Thoracic aorta (tissue), 2 donors: ENCODE measurements around the gene RRP36. TPM values are rescaled to one million over a fixed set of nuclear protein-coding genes. Genes with fewer than 3 reads are reported as not detected.
"Not testable (repeated sequence)": the region's sequence is repeated elsewhere in the genome, so short reads cannot be mapped to it uniquely, and the experiment has no call there.

Experiments used
- ATAC-seq: fragments of 150-250 bp; one replicate; pipeline ENCODE4 v1.8.0; 2017; ENCODE audit warnings: low read depth; ENCODE audit not compliant: insufficient number of reproducible peaks, low FRiP score
- DNase-seq: peaks from one replicate; pipeline ENCODE4 v3.0.0-alpha.2; 2020; ENCODE audit warnings: low spot score
- H3K27ac ChIP-seq, 2 donors: fragments of 200-600 bp; sonication (generic); 1 replicate in 1 of 2; 2 replicates in 1 of 2; pipeline ENCODE4 v1.5.1; 2016; ENCODE audit warnings: mild to moderate bottlenecking in 2 of 2, moderate library complexity in 2 of 2
- H3K27me3 ChIP-seq: fragments of 200-600 bp; sonication (generic); replicated peaks from 2 replicates; pipeline ENCODE4 v1.6.0; 2016; ENCODE audit warnings: mild to moderate bottlenecking; ENCODE audit not compliant: insufficient read depth
- H3K36me3 ChIP-seq: fragments of 200-600 bp; sonication (generic); one replicate; pipeline ENCODE4 v1.5.1; 2016
- H3K4me1 ChIP-seq, 2 donors: fragments of 200-600 bp; sonication (generic); 1 replicate in 1 of 2; 2 replicates in 1 of 2; pipeline versions ENCODE4 v1.5.1 to v1.6.0; 2016; ENCODE audit warnings: low read depth in 2 of 2, mild to moderate bottlenecking in 1 of 2; ENCODE audit not compliant: control insufficient read depth in 1 of 2
- H3K4me3 ChIP-seq: fragments of 200-600 bp; sonication (generic); 2 replicates; pipeline ENCODE4 v1.5.1; 2016; ENCODE audit warnings: mild to moderate bottlenecking
- H3K9me3 ChIP-seq: fragments of 200-600 bp; sonication (generic); 2 replicates; pipeline ENCODE4 v1.5.1; 2016
- total RNA-seq, 2 donors: library from RNA; depleted of rRNA; stranded (reverse); fragments of >200 nt; gene quantifications; one replicate each; pipeline versions ENCODE4 v1.1.0 to v1.2.3, GENCODE V29; 2016
- TF ChIP-seq, protein P1 (sequence below): fragments of 200-600 bp; sonication (generic); IDR thresholded peaks from one replicate; pipeline ENCODE4 v1.5.1; 2019; ENCODE audit warnings: antibody characterized with exemption

Gene RRP36
- total RNA-seq, 2 donors from 2014 or later = 61.6 to 76.2 TPM

DNA sequence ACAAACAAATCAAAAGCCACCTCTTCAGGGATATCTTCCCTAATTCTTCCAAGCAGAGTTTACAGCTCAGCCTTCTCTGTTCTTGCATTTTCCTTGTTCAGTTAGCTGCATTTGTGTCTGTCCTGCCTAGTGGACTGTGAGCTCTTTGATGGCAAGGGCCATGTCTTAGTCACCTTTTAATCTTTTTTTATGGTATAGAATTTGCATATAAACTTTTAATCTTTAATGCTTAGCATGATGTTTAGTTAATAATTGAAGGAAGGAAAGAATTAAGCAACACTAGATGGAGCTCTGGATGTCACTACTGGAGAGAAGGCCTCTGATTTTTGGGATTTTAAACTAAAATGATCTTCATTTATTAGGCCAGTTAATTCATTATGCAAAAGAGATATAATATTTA is 24.9 kb upstream of the RRP36 start:
- ATAC-seq (no peak), DNase-seq (no peak)
- Histone ChIP-seq H3K9me3 (no peaks in the 10 kb centered on the region), H3K27me3 (no peaks in the 10 kb centered on the region), H3K4me3 (no peak overlapping the region), H3K36me3 (peaks cover 3% of the 10 kb centered on the region), H3K4me1 (no peaks in the 10 kb centered on the region), H3K27ac (no peak overlapping the region)
- TF ChIP-seq, protein P1, sequence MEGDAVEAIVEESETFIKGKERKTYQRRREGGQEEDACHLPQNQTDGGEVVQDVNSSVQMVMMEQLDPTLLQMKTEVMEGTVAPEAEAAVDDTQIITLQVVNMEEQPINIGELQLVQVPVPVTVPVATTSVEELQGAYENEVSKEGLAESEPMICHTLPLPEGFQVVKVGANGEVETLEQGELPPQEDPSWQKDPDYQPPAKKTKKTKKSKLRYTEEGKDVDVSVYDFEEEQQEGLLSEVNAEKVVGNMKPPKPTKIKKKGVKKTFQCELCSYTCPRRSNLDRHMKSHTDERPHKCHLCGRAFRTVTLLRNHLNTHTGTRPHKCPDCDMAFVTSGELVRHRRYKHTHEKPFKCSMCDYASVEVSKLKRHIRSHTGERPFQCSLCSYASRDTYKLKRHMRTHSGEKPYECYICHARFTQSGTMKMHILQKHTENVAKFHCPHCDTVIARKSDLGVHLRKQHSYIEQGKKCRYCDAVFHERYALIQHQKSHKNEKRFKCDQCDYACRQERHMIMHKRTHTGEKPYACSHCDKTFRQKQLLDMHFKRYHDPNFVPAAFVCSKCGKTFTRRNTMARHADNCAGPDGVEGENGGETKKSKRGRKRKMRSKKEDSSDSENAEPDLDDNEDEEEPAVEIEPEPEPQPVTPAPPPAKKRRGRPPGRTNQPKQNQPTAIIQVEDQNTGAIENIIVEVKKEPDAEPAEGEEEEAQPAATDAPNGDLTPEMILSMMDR = no peak

DNA sequence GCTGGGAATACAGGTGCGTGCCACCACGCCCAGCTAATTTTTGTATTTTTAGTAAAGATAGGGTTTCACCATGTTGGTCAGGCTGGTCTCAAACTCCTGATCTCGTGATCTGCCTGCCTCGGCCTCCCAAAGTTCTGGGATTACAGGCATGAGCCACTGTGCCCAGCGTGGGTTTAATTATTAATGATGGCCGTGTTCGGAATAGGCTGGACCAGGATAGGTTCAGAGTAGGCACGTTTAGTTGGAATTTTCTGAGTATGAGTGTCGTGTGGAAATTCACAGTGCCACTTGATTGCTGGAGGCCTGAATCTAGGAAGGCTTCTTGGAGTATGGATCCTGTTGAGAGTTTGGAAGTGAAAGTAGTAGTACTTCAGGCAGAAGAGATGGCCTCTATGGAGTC is 23.2 kb upstream of the RRP36 start:
- not testable (repeated sequence) for H3K9me3 ChIP-seq, H3K4me3 ChIP-seq, DNase-seq, ATAC-seq, H3K27me3 ChIP-seq, H3K36me3 ChIP-seq, H3K4me1 ChIP-seq, H3K27ac ChIP-seq

DNA sequence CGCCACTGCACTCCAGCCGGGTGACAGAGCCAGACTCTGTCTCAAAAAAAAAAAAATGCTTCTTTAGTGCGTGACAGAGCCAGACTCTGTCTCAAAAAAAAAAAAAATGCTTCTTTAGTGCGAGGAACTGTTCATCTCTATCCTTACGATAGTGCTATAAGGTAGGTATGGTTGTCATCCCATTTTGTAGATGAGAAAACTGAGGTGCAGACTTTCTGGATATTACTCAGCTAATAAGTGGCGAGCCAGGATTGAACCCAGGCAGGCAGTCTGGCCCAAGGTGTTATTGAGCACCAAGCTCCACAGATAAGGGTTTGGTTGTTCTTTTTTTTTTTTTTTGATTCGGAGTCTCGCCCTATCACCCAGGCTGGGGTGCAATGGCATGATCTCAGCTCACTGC is 19.6 kb upstream of the RRP36 start:
- Histone ChIP-seq H3K9me3 (no peaks in the 10 kb centered on the region), H3K4me3 (no peak overlapping the region), H3K27me3 (no peaks in the 10 kb centered on the region), H3K36me3 (peaks cover 5% of the 10 kb centered on the region), H3K27ac (no peak overlapping the region), H3K4me1 (no peaks in the 10 kb centered on the region)
- TF ChIP-seq, protein P1 = no peak
- no peak for DNase-seq
- ATAC-seq = no peak

DNA sequence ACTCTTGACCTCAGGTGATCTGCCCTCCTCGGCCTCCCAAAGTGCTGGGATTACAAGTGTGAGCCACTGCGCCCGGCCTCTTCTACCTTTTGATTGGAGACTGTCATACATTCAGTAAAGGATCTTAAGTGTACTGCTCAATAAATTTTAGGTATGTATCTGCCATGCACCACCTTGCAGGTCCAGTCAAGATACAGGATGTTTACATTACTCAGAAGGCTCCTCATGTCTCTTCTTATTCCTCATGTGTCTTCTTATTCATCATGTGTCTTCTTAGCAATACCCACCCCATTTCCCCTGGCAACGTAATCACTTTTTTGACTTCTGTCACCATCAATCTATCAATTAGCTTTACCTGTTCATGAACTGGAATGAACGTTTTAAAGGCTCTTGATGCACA is 15.6 kb upstream of the RRP36 start:
- Histone ChIP-seq H3K4me1 (no peaks in the 10 kb centered on the region), H3K4me3 (no peak overlapping the region), H3K9me3 (no peaks in the 10 kb centered on the region), H3K27ac (no peak overlapping the region), H3K27me3 (no peaks in the 10 kb centered on the region), H3K36me3 (peaks cover 31% of the 10 kb centered on the region)
- ATAC-seq (no peak), DNase-seq (no peak)
- TF ChIP-seq, protein P1 = no peak

DNA sequence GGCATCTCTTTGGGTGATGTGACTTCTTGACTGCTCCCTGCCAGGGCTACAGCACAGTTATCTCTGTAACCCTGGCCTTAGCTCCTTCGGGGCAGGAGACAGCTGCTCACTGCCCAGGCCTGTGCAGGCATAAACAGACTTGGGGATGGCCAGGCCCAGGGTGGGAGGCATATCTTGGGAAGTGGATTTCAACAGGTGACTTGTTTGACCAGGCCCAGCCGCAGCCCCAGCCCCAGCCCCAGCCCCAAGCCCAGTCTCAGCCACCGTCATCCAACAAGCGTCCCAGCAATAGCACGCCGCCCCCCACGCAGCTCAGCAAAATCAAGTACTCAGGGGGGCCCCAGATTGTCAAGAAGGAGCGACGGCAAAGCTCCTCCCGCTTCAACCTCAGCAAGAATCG is 15.2 kb upstream of the RRP36 start:
- Histone ChIP-seq H3K4me1 (no peaks in the 10 kb centered on the region), H3K36me3 (peaks cover 34% of the 10 kb centered on the region), H3K4me3 (no peak overlapping the region), H3K9me3 (no peaks in the 10 kb centered on the region), H3K27me3 (no peaks in the 10 kb centered on the region), H3K27ac (no peak overlapping the region)
- no peak for ATAC-seq
- TF ChIP-seq, protein P1 = no peak
- DNase-seq = no peak

DNA sequence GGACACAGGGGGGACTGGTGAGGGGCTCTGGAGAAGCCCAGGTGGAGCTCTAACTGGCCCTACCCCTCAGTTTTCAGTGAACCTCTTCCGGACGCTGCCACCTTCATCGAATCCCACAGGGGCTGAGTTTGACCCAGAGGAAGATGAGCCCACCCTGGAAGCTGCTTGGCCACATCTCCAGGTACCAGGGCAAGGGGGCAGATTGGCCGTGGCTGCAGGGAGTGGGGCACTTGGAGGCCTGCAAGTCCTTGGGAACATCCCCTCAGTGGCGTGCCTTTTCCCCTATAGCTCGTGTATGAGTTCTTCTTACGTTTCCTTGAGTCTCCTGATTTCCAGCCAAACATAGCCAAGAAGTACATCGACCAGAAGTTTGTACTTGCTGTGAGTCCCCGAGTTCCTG is 14.3 kb upstream of the RRP36 start:
- Histone ChIP-seq H3K36me3 (peaks cover 34% of the 10 kb centered on the region), H3K4me3 (no peak overlapping the region), H3K4me1 (peaks cover 0 to under 1% of the 10 kb centered on the region in 2 donors), H3K27me3 (no peaks in the 10 kb centered on the region), H3K27ac (no peak overlapping the region), H3K9me3 (no peaks in the 10 kb centered on the region)
- ATAC-seq (no peak), DNase-seq (no peak)
- TF ChIP-seq, protein P1 = no peak
